Stimulated activated naive CD4-positive, alpha-beta T cell treated with Interleukin-2 at 50 U/mL for 16 hours (primary cell): Measurements from ENCODE around the gene SHB.

Experiments used
- DNase-seq: peaks from one replicate; lab custom pipeline; 2025; lab: John Stamatoyannopoulos, UW

The SHB gene

GRCh38 chr9:38008168-38009034, 60.6 kb downstream of the SHB start:
- DNase-seq: peak; percentile 7

GRCh38 chr9:38007016-38007415, 62.0 kb downstream of the SHB start:
- no peak for DNase-seq

GRCh38 chr9:38006163-38006562, 62.9 kb downstream of the SHB start:
- no peak for DNase-seq

- DNase-seq: no peak
Measured at GRCh38 chr9:38004809-38005560, 64.0 kb downstream of the SHB start.

GRCh38 chr9:38003946-38004808, 64.8 kb downstream of the SHB start:
- DNase-seq: no peak

GRCh38 chr9:38003230-38003629, 65.8 kb downstream of the SHB start:
- peak; percentile 2 for DNase-seq

GRCh38 chr9:38001430-38001829, 67.6 kb downstream of the SHB start:
- DNase-seq: no peak

GRCh38 chr9:38000735-38001134, 68.3 kb downstream of the SHB start:
- DNase-seq: no peak

- DNase-seq: no peak
Measured at GRCh38 chr9:38000332-38000731, 68.7 kb downstream of the SHB start.

- DNase-seq: no peak
Measured at GRCh38 chr9:37999588-38000189, 69.3 kb downstream of the SHB start.

- DNase-seq: no peak
Measured at GRCh38 chr9:37998881-37999587, 70.0 kb downstream of the SHB start.

- no peak for DNase-seq
Measured at GRCh38 chr9:37997636-37998374, 71.2 kb downstream of the SHB start.

GRCh38 chr9:37996819-37997217, 72.2 kb downstream of the SHB start:
- DNase-seq: no peak

GRCh38 chr9:37995961-37996818, 72.8 kb downstream of the SHB start:
- no peak for DNase-seq

- DNase-seq: no peak
Measured at GRCh38 chr9:37995348-37995737, 73.7 kb downstream of the SHB start.

- DNase-seq: no peak
Measured at GRCh38 chr9:37994639-37995347, 74.2 kb downstream of the SHB start.

GRCh38 chr9:37992924-37993349, 76.1 kb downstream of the SHB start:
- DNase-seq: no peak

- no peak for DNase-seq
Measured at GRCh38 chr9:37990404-37991015, 78.5 kb downstream of the SHB start.
